Retinal pigment epithelial cell (primary cell): ENCODE results near the gene WDR74.

Source experiments
- DNase-seq: peaks from one replicate; pipeline ENCODE4 v3.0.0-alpha.2; 2010; ENCODE audit warnings: low read depth
- H3K4me3 ChIP-seq: 2 replicates; pipeline ENCODE4 v1.5.1; 2011; ENCODE audit warnings: mild to moderate bottlenecking, low read length, control low read depth, moderate library complexity
- TF ChIP-seq, protein P1 (sequence below): conservative IDR thresholded peaks from 2 replicates; pipeline ENCODE4 v1.5.1; 2011; ENCODE audit warnings: low read depth, low read length, control low read depth, inconsistent platforms

The WDR74 gene

DNA sequence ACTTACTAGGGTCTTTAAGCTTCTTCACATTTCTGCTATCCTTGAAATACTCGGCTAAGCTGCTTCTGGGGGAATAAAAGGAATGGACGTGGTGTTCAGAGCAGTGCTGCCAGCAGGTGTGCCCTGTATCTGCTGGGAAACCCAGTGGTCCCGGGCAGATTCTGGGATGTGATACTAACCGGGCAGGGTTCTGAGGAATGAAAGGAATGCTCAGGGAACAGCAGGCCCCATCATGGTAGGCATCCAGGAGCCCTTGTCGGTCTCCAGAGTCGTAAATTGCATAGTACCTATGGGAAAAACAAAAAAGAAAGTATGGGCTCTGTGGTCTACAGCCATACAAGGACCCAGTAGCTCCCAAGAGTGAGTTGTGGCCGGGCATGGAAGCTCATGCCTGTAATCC, 43.1 kb downstream of the WDR74 start:
- H3K4me3 ChIP-seq: no peak overlapping the region
- no peak for DNase-seq
- TF ChIP-seq, protein P1, sequence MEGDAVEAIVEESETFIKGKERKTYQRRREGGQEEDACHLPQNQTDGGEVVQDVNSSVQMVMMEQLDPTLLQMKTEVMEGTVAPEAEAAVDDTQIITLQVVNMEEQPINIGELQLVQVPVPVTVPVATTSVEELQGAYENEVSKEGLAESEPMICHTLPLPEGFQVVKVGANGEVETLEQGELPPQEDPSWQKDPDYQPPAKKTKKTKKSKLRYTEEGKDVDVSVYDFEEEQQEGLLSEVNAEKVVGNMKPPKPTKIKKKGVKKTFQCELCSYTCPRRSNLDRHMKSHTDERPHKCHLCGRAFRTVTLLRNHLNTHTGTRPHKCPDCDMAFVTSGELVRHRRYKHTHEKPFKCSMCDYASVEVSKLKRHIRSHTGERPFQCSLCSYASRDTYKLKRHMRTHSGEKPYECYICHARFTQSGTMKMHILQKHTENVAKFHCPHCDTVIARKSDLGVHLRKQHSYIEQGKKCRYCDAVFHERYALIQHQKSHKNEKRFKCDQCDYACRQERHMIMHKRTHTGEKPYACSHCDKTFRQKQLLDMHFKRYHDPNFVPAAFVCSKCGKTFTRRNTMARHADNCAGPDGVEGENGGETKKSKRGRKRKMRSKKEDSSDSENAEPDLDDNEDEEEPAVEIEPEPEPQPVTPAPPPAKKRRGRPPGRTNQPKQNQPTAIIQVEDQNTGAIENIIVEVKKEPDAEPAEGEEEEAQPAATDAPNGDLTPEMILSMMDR: no peak

DNA sequence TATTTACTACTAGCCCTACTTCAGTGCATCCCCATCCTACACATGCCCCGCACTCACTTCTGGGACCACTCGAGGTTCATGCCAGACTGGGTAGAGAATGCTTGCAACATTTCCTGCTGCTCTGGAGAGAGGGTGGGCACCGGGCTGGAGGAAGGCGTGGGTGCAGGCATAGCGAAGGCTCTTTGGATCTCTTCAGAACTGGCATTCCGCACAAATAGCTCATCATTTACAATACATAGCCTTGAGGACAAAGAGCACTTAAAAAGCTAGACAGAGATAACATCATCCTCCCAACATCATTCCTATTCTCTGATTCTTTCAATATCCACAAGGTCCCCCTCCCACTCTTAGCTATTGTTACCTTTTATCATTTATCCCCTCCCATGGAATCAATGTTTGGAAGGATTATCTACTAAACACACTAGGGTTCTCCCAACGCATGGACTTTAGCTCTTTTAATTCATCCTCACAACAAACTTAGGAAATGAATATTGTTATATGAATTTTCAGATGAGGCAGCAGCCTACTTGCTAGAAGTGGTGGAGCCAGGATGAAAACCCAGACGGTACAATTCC, 45.1 kb downstream of the WDR74 start:
- TF ChIP-seq, protein P1: no peak
- no peak for DNase-seq
- H3K4me3 ChIP-seq: no peak overlapping the region

DNA sequence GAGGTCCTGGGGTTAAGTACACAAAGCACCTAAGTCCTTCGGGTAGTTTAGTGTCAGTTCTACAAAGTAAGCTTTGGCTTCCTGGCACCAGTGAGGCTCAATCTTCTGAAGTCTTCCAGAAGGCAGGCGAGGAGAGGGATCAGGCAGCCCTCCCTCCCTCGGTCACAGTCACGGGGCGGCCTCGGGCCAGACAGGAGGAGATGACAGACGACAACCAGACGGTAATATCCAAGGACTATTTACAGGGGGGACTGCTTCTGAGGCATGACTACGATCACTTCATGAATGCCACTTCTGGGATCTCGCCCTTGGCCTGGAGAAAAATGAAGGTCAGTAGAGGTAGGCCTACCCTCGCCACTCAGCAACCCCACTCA, 47.2 kb downstream of the WDR74 start:
- no peak for DNase-seq

DNA sequence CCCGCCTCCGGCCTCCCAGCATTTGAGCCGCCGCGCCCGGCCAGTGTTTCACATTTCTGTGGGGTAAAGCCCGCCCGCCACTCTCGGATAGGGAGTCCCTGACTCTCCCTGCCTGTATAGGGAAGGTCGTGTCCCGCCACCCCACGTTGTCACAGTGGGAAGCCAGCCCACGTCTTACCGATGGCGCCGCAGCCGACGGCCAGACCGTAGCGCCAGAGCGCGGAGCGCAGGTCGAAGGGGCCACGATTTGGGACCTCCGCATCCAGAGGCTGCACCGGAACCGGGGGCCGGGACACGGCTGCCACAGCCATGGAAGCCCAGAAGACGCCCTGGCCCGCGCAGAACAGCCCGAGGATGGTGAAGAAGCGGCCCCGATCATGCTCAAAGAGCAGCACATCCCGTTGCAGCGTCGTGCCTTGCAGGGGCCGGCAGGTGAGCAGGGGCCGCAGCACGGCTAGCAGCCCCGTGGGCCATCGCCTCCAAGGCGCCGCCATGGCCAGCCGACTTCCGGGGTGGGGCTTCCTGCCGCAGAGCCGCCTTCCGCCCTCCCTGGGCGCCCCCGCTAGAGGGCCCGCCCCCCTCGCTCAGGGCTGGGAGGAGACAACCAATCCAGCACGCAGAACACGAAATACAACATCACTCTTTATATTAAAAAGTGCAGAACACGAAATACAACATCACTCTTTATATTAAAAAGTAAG, 47.7 kb downstream of the WDR74 start, which contains the start of gene TMEM223:
TSS of gene TMEM223 (minus strand) at position 506 of the 701 bp plus-strand sequence. CDS start at position 494, 12 bp downstream.
- TF ChIP-seq, protein P1: no peak
- DNase-seq: peak; percentile 25
- H3K4me3 ChIP-seq: peak within 1 kb of the TSS; percentile 90

More for the DNA sequence above, 47.2 kb downstream of the WDR74 start:
- peak overlapping the region; percentile 25 for H3K4me3 ChIP-seq
- TF ChIP-seq, protein P1: no peak

DNA sequence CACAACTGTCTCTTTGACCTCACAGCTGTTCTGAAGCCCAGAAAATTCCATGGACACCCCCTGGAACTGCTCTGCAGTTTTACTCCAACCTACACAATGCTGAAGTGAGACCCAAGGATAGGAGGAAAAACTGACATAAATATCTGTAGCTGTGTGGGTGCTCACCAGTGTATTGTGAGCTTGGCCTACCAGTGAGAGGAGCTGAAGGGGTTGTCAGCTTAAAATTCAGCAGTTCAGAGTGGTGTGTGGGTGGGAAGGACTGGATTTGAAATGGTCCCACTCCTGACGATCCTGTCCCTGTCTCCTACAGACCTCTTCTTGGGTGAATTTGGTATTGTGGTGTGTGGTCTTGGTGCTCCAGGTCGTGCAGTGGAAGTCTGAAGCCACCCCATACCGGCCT, 49.8 kb downstream of the WDR74 start:
- H3K4me3 ChIP-seq: no peak overlapping the region
- TF ChIP-seq, protein P1: no peak
- no peak for DNase-seq

DNA sequence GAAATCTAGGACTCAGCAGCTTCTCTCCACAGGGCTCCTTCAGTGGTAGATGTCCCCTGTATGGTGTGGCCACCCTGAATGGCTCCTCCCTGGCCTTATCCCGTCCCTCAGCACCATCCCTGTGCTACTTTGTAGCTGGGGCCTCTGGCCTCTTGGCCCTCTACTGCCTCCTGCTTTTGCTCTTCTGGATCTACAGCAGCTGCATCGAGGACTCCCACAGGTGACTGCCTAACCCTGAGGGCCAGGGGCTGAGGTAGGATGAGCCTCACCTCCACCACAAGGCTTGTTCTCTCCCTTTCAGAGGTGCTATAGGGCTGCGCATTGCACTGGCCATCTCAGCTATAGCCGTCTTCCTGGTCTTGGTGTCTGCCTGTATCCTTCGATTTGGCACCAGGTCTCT, 50.4 kb downstream of the WDR74 start:
- no peak overlapping the region for H3K4me3 ChIP-seq
- no peak for DNase-seq
- TF ChIP-seq, protein P1: no peak
